IMR-90 (cell line): ENCODE data around the gene UBE2E2. TPM values are rescaled to one million over a fixed set of nuclear protein-coding genes. Genes with fewer than 3 reads are reported as not detected.

Experiments
- ATAC-seq: fragments of 200-7000 bp; cut with Tn5 transposase; 2 replicates; pipeline ENCODE4 v1.9.1; 2020; ENCODE audit warnings: low read depth, mild to moderate bottlenecking, moderate library complexity
- BruUV-seq: library from RNA; stranded (reverse); fragments of 400-500 nt; replicated peaks from 2 replicates; lab custom pipeline; 2021; lab: Mats Ljungman, UMichigan
- CTCF ChIA-PET: fragments of 300-600 bp; formaldehyde crosslinking; extraction: SDS; loops from one replicate; lab custom pipeline; 2021; ENCODE audit warnings: antibody characterized with exemption; lab: Yijun Ruan, JAX
- POLR2A ChIA-PET: fragments of 300-600 bp; sonication (Branson Sonifier 250); formaldehyde crosslinking; loops from one replicate; lab custom pipeline; 2022; ENCODE audit warnings: antibody characterized with exemption; ENCODE audit not compliant: unreplicated experiment; lab: Charles Lee
- DNase-seq: peaks from one replicate; pipeline ENCODE4 v3.0.0; 2013
- H2AFZ ChIP-seq: replicated peaks from 2 replicates; pipeline ENCODE3; 2013; ENCODE audit warnings: low read length, mild to moderate bottlenecking; ENCODE audit not compliant: poor library complexity
- H2AK5ac ChIP-seq: 2 replicates; pipeline ENCODE4 v1.6.1; 2013; ENCODE audit warnings: low read depth, low read length, inconsistent platforms
- H2AK9ac ChIP-seq: replicated peaks from 2 replicates; pipeline ENCODE3; 2013; ENCODE audit warnings: mild to moderate bottlenecking, low read depth, low read length, moderate library complexity; ENCODE audit not compliant: poor library complexity
- H2BK120ac ChIP-seq: 2 replicates; pipeline ENCODE4 v1.6.1; 2013; ENCODE audit warnings: low read depth, low read length, inconsistent platforms
- H2BK15ac ChIP-seq: 3 replicates; pipeline ENCODE4 v1.6.1; 2013; ENCODE audit warnings: low read depth, low read length, inconsistent platforms
- H2BK20ac ChIP-seq: 2 replicates; pipeline ENCODE4 v1.6.1; 2013; ENCODE audit warnings: low read depth, mild to moderate bottlenecking, inconsistent platforms, low read length, moderate library complexity
- H2BK5ac ChIP-seq: 2 replicates; pipeline ENCODE4 v1.6.1; 2013; ENCODE audit warnings: mild to moderate bottlenecking, low read depth, low read length, inconsistent platforms; ENCODE audit not compliant: poor library complexity, severe bottlenecking
- H3K14ac ChIP-seq: replicated peaks from 2 replicates; pipeline ENCODE4 v1.6.1; 2013; ENCODE audit warnings: low read depth, low read length, inconsistent platforms
- H3K18ac ChIP-seq: 2 replicates; pipeline ENCODE4 v1.6.1; 2013; ENCODE audit warnings: low read depth, low read length, control low read depth
- H3K23ac ChIP-seq: 2 replicates; pipeline ENCODE4 v1.6.1; 2013; ENCODE audit warnings: low read depth, low read length, inconsistent platforms
- H3K27ac ChIP-seq: 2 replicates; pipeline ENCODE4 v1.5.1; 2013; ENCODE audit warnings: mild to moderate bottlenecking, control low read depth, low read length; ENCODE audit not compliant: insufficient read depth
- H3K27me3 ChIP-seq: 2 replicates; pipeline ENCODE4 v1.6.1; 2013; ENCODE audit warnings: low read length; ENCODE audit not compliant: control insufficient read depth, insufficient read depth
- H3K36me3 ChIP-seq: 2 replicates; pipeline ENCODE4 v1.6.1; 2013; ENCODE audit warnings: low read length, mixed read lengths; ENCODE audit not compliant: control insufficient read depth, insufficient read depth
- H3K4ac ChIP-seq: 2 replicates; pipeline ENCODE4 v1.6.1; 2013; ENCODE audit warnings: low read depth, low read length, inconsistent platforms
- H3K4me1 ChIP-seq: 2 replicates; pipeline ENCODE4 v1.6.1; 2013; ENCODE audit warnings: low read length, mixed read lengths; ENCODE audit not compliant: control insufficient read depth, insufficient read depth
- H3K4me2 ChIP-seq: 2 replicates; pipeline ENCODE4 v1.6.1; 2013; ENCODE audit warnings: low read depth, mild to moderate bottlenecking, control low read depth, low read length, moderate library complexity
- H3K4me3 ChIP-seq: 2 replicates; pipeline ENCODE4 v1.5.1; 2013; ENCODE audit warnings: low read depth, mild to moderate bottlenecking, control low read depth, low read length, moderate library complexity; ENCODE audit not compliant: insufficient read depth
- H3K56ac ChIP-seq: 2 replicates; pipeline ENCODE4 v1.6.1; 2013; ENCODE audit warnings: low read length, inconsistent platforms; ENCODE audit not compliant: insufficient read depth; ENCODE audit errors: extremely low read depth
- H3K79me1 ChIP-seq, 2 experiments: 2 replicates each; pipeline ENCODE4 v1.6.1; 2013; ENCODE audit warnings: low read length in 2 of 2, inconsistent platforms in 1 of 2, low read depth in 1 of 2
- H3K9ac ChIP-seq: 2 replicates; pipeline ENCODE4 v1.6.1; 2013; ENCODE audit warnings: low read depth, low read length, control low read depth
- H3K9me1 ChIP-seq: 2 replicates; pipeline ENCODE4 v1.6.1; 2013; ENCODE audit warnings: low read length, inconsistent platforms; ENCODE audit not compliant: insufficient read depth
- H3K9me3 ChIP-seq: 2 replicates; pipeline ENCODE4 v1.6.1; 2013; ENCODE audit warnings: low read length; ENCODE audit not compliant: control insufficient read depth, insufficient read depth
- H4K20me1 ChIP-seq: 2 replicates; pipeline ENCODE4 v1.6.1; 2013; ENCODE audit warnings: low read length, inconsistent platforms; ENCODE audit not compliant: insufficient read depth
- H4K5ac ChIP-seq: 2 replicates; pipeline ENCODE4 v1.6.1; 2013; ENCODE audit warnings: mild to moderate bottlenecking, low read depth, low read length, control low read depth
- H4K8ac ChIP-seq, 2 experiments: 2 replicates each; pipeline ENCODE4 v1.6.1; 2013; ENCODE audit warnings: low read depth in 2 of 2, low read length in 2 of 2, control low read depth in 1 of 2, inconsistent platforms in 1 of 2
- H4K91ac ChIP-seq: 2 replicates; pipeline ENCODE4 v1.6.1; 2013; ENCODE audit warnings: low read depth, low read length, inconsistent platforms; ENCODE audit not compliant: insufficient read depth
- CHD1 ChIP-seq: IDR thresholded peaks from 2 replicates; pipeline ENCODE4 v1.6.1; 2012; ENCODE audit warnings: low read depth, low read length, improper control_type of control experiment
- CTCF ChIP-seq: conservative IDR thresholded peaks from 2 replicates; pipeline ENCODE4 v1.5.1; 2012; ENCODE audit warnings: mild to moderate bottlenecking, low read depth, low read length, improper control_type of control experiment
- FOS ChIP-seq: fragments of 150-350 bp; IDR thresholded peaks from 2 replicates; pipeline ENCODE4 v1.6.1; 2016; ENCODE audit warnings: low read depth, low read length
- RAD21 ChIP-seq: IDR thresholded peaks from 2 replicates; pipeline ENCODE4 v1.6.1; 2012; ENCODE audit warnings: low read length, improper control_type of control experiment
- RCOR1 ChIP-seq: IDR thresholded peaks from 2 replicates; pipeline ENCODE4 v1.6.1; 2012; ENCODE audit warnings: mild to moderate bottlenecking, low read length, improper control_type of control experiment; ENCODE audit not compliant: insufficient replicate concordance
- RFX5 ChIP-seq: IDR thresholded peaks from 2 replicates; pipeline ENCODE4 v1.8.0; 2012; ENCODE audit warnings: low read depth, mild to moderate bottlenecking, low read length, moderate library complexity
- WGBS, 2 experiments: methylation state at CpG; one replicate each; pipeline versions ENCODE4 v1.1.5 to v1.1.7; 2013; ENCODE audit warnings: missing lambda C conversion rate in 2 of 2; ENCODE audit not compliant: insufficient read length in 1 of 2; ENCODE audit errors: extremely low coverage in 2 of 2; 5-methylcytosine and 5-hydroxymethylcytosine counted together
- dilution Hi-C: fragments of 300-500 bp; cut with HindIII; formaldehyde crosslinking; loops from one replicate; pipeline ENCODE4 v1.14.3; 2018; ENCODE audit warnings: low sequenced_read_pairs; ENCODE audit not compliant: unreplicated experiment
- in situ Hi-C: fragments of 300-500 bp; cut with MboI; formaldehyde crosslinking; loops from 3 replicates; pipeline ENCODE4 v1.14.3; 2019; ENCODE audit warnings: low sequenced_read_pairs, inconsistent platforms, mixed read lengths
- intact Hi-C: fragments of 100-400 bp; cut with micrococcal nuclease; formaldehyde crosslinking; loops from 2 replicates; pipeline ENCODE4 v1.10.0; 2022
- polyA plus RNA-seq, 3 experiments: library from polyadenylated mRNA; depleted of rRNA; stranded (reverse); fragments of >200 nt; gene quantifications; 2 replicates each; pipeline ENCODE4 v1.2.3, GENCODE V29; 2012; ENCODE audit warnings: low replicate concordance in 1 of 3
- total RNA-seq: library from RNA; depleted of rRNA; stranded (reverse); fragments of >200 nt; gene quantifications from 2 replicates; pipeline ENCODE4 v1.2.3, GENCODE V29; 2012

The UBE2E2 gene
- total and polyA plus RNA-seq, 2 of the 4 experiments (the other 2 are of a cell fraction) = 18.6 to 32.7 TPM

- Histone ChIP-seq H2BK15ac (no peak overlapping the region), H4K91ac (no peak overlapping the region), H4K5ac (no peak overlapping the region), H2BK5ac (no peak overlapping the region), H3K9ac (no peak overlapping the region), H3K18ac (no peak overlapping the region), H3K23ac (no peak overlapping the region), H2BK20ac (no peak overlapping the region), H3K27ac (no peak overlapping the region), H2BK120ac (no peak overlapping the region), H4K20me1 (no peaks in the 10 kb centered on the region), H3K4ac (no peak overlapping the region), H3K9me1 (0 out of 2 replicates have a peak, but pooled peaks cover 1% of the 10 kb centered on the region), H4K8ac (no peak overlapping the region), H3K56ac (no peak overlapping the region), H2AK5ac (no peak overlapping the region), H2AK9ac (no peak overlapping the region), H3K4me2 (no peak overlapping the region), H3K4me1 (no peaks in the 10 kb centered on the region), H3K9me3 (no peaks in the 10 kb centered on the region; the same call in 1 of the 2 replicates), H3K36me3 (no peaks in the 10 kb centered on the region), H3K27me3 (peaks cover 3% of the 10 kb centered on the region), H2AFZ (no peak overlapping the region), H3K4me3 (no peak overlapping the region), H3K79me1 (no peaks in the 10 kb centered on the region), H3K14ac (no peak overlapping the region)
- in situ Hi-C loops = no loop called here
- BruUV-seq = no TSS peak
- WGBS, 2 experiments = 100% methylated on average over 1 of the region's 2 CpGs; no CpG with 5 or more reads in 1 of the 2 experiments
- ATAC-seq (no peak), DNase-seq (no peak)
- TF ChIP-seq RCOR1 (no peak), RFX5 (no peak), CTCF (no peak), CHD1 (no peak), RAD21 (no peak), FOS (no peak)
- ChIA-PET CTCF (interaction anchor here (0.7 kb wide), 1 partner anchor 24 kb away, joined by 3 read pairs; no protein-coding TSS in a partner anchor), POLR2A (interaction anchor here (0.5 kb wide), 1 partner anchor 37 kb away, joined by 4 read pairs; the partner anchor contains the start of gene UBE2E2)
- intact Hi-C loops = no loop called here
- dilution Hi-C loops = no loop called here
These were observed 37.6 kb upstream of the UBE2E2 start for GRCh38 chr3:23165571-23165970.
